Large intestine (tissue), 3 donors: Measurements from ENCODE around the gene COX6B2. TPM values are rescaled to one million over a fixed set of nuclear protein-coding genes. Genes with fewer than 3 reads are reported as not detected.

ENCODE experiments used
- DNase-seq, 2 donors: peaks; one replicate each; pipeline versions ENCODE4 v3.0.0 to v3.0.0-alpha.2; 2013
- H3K27ac ChIP-seq: one replicate; pipeline ENCODE4 v1.5.1; 2013; ENCODE audit warnings: low read length
- H3K27me3 ChIP-seq: 2 replicates; pipeline ENCODE4 v1.6.1; 2013; ENCODE audit warnings: low read length; ENCODE audit not compliant: control insufficient read depth, insufficient read depth
- H3K36me3 ChIP-seq: 2 replicates; pipeline ENCODE4 v1.6.1; 2013; ENCODE audit warnings: low read length; ENCODE audit not compliant: control insufficient read depth, insufficient read depth
- H3K4me1 ChIP-seq: one replicate; pipeline ENCODE4 v1.6.1; 2013; ENCODE audit warnings: low read length; ENCODE audit not compliant: control insufficient read depth, insufficient read depth
- H3K4me3 ChIP-seq: one replicate; pipeline ENCODE4 v1.5.1; 2013; ENCODE audit warnings: low read length
- H3K9me3 ChIP-seq: one replicate; pipeline ENCODE4 v1.6.1; 2013; ENCODE audit warnings: mild to moderate bottlenecking, low read depth, low read length, moderate library complexity; ENCODE audit not compliant: control insufficient read depth
- WGBS: methylation state at CpG from one replicate; pipeline ENCODE4 v1.1.5; 2013; ENCODE audit warnings: low lambda C conversion rate; ENCODE audit not compliant: insufficient coverage; 5-methylcytosine and 5-hydroxymethylcytosine counted together
- polyA plus RNA-seq: library from polyadenylated mRNA; unstranded; fragments of 120-200 nt; gene quantifications from one replicate; pipeline ENCODE4 v1.2.1, GENCODE V29; 2013

COX6B2 gene
- polyA plus RNA-seq, 1 donor: 1.3 TPM

DNA sequence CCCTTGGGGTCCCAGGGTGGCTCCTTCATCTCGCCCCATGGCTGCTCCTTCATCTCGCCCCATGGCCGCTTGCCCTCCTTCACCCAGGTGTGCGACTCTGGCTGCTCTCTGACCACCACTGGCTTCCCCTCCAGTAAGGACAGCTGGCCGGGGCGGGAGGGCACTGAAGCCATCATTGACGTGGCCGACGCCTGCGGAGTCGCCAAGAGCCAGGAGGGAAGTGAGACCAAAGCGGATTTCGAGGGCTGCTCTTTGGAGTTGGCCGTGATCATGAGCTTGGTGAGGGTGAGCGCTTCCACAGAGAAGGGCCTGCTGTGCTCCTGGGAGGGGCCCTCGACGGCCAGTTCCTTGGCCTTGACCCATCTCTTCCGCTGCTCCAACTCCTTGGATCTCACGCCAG is 4.0 kb upstream of the COX6B2 start:
- WGBS: no CpG with 5 or more reads among the region's 19 CpGs

DNA sequence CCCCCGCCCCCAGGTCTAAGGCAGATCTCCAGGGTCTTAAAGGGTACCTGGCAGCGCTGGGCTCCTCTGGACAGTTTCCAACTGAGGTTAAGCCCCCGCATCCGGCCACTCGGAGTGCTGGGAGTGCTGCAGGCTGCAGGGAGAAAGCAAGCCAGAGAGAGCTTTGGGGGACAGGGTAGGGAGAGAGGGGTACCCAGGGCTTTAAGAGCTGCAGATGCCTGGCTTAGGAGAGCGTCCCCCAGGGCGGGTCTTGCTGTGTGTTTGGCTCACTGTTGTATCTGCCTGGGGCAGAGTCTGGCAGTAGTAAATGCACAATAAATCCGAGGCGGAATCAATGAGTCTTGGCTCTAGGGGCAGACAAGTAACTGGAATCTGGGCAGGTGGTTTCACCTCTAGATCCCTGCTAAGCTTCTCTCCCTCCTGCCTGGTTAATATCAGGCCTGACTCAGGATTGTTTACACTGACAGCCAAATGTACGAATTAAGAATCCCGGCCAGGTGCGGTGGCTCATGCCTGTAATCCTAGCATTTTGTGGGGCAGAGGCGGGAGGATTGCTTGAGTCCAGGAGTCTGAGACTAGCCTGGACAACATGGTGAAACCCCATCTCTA is 798 bp upstream of the COX6B2 start:
- no CpG with 5 or more reads among the region's 13 CpGs for WGBS
- no peak for DNase-seq
- Histone ChIP-seq H3K4me3 (no peak overlapping the region), H3K27ac (no peak overlapping the region), H3K4me1 (peaks cover 13% of the 10 kb centered on the region), H3K9me3 (no peaks in the 10 kb centered on the region), H3K36me3 (no peaks in the 10 kb centered on the region), H3K27me3 (peaks cover 67% of the 10 kb centered on the region)

More for the DNA sequence above, 4.0 kb upstream of the COX6B2 start:
- no peak for DNase-seq
- H3K27me3 ChIP-seq: peaks cover 46% of the 10 kb centered on the region
- no peaks in the 10 kb centered on the region for H3K36me3 ChIP-seq
- H3K27ac ChIP-seq: no peak overlapping the region
- peaks cover 8% of the 10 kb centered on the region for H3K4me1 ChIP-seq
- H3K4me3 ChIP-seq: no peak overlapping the region
- H3K9me3 ChIP-seq: no peaks in the 10 kb centered on the region

DNA sequence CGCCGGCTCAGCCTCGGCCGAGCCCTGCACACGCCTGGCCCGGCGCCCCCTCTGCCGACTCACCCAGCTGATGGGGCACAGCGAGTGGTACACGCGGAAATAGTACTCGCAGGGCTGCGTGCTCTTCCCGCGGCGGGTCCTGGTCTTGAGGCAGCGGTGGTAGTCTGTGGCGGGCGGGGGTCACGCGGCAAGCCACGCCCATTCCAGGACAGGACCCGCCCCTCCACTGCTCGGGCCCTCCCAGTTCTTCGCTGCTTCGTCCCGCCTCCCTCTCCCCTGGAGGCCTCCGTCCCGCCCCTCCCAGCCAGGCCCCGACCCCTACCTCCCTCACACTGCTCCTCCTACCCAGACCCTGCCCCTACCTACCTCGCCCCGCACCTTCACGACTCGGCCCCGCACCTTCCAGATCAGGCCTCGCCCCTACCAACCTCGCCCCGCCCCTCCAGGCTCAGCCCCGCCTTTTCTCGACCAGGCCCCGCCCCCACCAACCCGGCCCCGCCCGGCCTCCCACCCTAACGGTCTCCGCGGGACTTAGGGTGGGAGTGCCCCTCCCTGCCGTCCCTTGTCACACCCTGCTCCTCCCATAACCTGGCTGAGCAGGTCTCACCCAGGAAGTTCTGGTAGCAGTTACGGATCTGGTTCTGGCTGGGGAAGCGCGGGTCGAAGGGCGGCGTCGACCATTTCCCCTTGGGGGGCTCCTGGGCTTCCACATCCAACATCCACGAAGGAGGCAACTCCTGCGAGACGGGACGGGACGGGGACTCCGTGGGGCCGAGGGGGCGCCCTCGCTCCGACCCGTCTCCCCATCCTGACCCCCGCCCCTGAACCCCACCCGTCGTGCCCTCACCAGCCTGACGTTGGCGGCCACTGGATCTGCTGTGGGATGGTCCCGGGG is 469 bp downstream of the COX6B2 start:
- H3K4me1 ChIP-seq: peaks cover 13% of the 10 kb centered on the region
- peaks cover 67% of the 10 kb centered on the region for H3K27me3 ChIP-seq
- WGBS: no CpG with 5 or more reads among the region's 72 CpGs
- peak in 1 of 2 donors; percentile 78 for DNase-seq
- H3K27ac ChIP-seq: no peak overlapping the region
- H3K9me3 ChIP-seq: no peaks in the 10 kb centered on the region
- peak overlapping the region; percentile 37 for H3K4me3 ChIP-seq
- H3K36me3 ChIP-seq: no peaks in the 10 kb centered on the region

DNA sequence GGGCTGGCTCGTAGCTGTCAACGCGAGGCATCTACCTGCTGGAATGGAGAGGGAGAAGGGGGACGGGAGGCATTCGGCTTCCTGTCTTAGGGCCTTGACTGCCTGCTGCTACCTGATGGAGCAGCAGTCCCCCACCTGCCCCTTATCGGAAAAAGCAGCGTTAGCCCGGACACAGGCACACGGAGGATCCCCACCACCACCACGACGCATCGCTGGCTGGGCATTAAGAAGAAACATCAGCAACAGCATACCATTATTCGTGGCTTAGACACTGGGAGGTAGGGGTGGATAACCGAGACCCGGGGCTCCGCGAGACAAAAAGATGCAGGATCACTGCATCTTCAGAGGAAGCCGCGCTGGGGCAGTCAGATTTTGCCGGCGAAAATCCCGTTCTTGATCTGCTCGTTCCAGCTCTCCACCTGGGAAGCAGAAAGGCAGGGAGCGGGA is 1.1 kb downstream of the COX6B2 start:
- Histone ChIP-seq H3K4me1 (peaks cover 13% of the 10 kb centered on the region), H3K27ac (no peak overlapping the region), H3K4me3 (peak overlapping the region; percentile 37), H3K27me3 (peaks cover 67% of the 10 kb centered on the region), H3K36me3 (no peaks in the 10 kb centered on the region), H3K9me3 (no peaks in the 10 kb centered on the region)
- WGBS: no CpG with 5 or more reads among the region's 24 CpGs
- no peak for DNase-seq

DNA sequence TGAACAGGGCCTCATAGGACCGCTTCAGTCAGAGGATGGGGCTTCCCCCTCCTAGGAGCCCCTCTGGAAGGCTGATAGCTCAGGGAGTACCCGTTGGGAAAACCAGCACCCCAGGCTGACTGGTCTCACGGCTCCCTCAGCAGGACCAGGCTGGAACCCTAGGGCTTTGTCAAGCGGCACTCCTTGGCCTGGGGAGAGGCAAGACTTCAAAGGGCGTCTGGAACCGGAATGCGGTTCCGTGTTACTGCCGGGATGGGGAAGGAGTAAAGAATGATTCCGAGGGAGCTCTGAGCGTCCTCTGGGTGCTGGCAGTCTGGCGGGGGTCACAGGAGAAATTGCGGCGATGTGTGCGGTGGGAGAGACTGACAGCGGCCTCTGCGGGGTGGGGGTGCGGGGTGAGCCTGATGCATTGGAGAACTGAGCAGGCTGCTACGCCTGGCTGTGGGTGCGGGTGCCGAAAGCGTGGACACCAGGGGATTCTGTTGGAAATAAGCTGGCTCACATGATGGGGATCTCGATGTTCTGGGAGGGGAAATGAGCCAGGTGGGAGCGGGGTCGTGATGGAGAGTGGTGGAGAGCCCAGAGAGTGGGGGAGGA is 1.9 kb downstream of the COX6B2 start:
- Histone ChIP-seq H3K36me3 (no peaks in the 10 kb centered on the region), H3K27ac (no peak overlapping the region), H3K9me3 (no peaks in the 10 kb centered on the region), H3K27me3 (peaks cover 65% of the 10 kb centered on the region), H3K4me1 (peaks cover 13% of the 10 kb centered on the region), H3K4me3 (no peak overlapping the region)
- no peak for DNase-seq
- WGBS: no CpG with 5 or more reads among the region's 25 CpGs

DNA sequence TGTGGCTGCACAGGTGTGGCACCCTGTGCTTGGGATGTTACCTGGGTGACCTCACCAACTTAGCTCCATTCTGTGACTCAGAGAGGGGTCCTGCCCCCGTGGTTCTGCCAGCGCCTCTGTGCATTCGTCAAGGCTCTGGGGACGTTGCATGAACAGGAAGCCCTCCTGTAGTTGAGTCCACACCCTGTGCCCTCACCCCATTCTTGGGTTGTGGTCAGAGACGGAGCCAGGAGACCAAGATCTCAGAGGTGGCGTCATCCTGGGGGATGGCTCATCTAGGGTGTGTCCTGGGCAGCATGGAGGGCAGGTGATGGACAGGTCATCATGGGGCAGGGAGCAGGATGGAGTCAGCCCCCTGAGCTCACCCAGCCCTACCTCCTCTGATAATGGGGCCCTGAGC is 2.5 kb downstream of the COX6B2 start:
- DNase-seq: no peak
- Histone ChIP-seq H3K9me3 (no peaks in the 10 kb centered on the region), H3K36me3 (peaks cover 4% of the 10 kb centered on the region), H3K27me3 (peaks cover 59% of the 10 kb centered on the region), H3K4me3 (no peak overlapping the region), H3K27ac (no peak overlapping the region), H3K4me1 (peaks cover 13% of the 10 kb centered on the region)
- WGBS: no CpG with 5 or more reads among the region's 6 CpGs

DNA sequence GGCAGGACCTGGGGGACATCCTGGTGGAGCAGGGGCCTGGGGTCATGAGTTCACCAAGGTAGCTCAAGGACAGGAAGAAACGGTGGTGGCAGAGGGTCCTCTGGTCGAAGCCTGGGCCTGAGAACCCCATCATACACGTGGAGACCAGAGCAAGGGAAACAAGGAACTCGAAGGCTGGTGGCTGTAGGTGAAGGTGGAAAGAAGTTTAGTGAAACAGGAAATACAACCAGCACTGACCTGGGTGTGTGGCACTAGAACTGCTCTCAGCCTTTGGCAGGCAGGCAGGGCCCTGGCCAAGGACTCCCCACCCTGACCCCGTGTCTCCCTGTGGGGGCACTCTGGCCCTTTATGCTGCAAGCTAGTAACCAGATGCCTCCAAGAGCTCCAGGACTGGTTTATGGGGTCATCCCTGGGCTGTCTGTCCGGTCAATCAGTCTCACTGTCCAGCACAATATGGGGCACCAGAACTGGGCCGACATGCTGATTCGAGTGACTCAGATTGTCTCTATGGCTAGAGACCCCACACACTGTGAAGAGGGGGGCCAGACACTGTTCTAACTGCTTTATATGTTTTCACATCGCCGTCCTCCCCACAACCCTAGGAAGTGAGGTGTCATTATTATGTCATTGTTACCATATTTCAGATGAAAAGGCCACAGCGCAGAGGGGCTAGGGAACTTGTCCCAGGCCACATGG is 3.8 kb downstream of the COX6B2 start:
- no peak for DNase-seq
- peaks cover 47% of the 10 kb centered on the region for H3K27me3 ChIP-seq
- peaks cover 10% of the 10 kb centered on the region for H3K36me3 ChIP-seq
- 100% methylated on average over 1 of the region's 11 CpGs for WGBS
- no peaks in the 10 kb centered on the region for H3K9me3 ChIP-seq
- H3K27ac ChIP-seq: no peak overlapping the region
- H3K4me1 ChIP-seq: peaks cover 13% of the 10 kb centered on the region
- no peak overlapping the region for H3K4me3 ChIP-seq

DNA sequence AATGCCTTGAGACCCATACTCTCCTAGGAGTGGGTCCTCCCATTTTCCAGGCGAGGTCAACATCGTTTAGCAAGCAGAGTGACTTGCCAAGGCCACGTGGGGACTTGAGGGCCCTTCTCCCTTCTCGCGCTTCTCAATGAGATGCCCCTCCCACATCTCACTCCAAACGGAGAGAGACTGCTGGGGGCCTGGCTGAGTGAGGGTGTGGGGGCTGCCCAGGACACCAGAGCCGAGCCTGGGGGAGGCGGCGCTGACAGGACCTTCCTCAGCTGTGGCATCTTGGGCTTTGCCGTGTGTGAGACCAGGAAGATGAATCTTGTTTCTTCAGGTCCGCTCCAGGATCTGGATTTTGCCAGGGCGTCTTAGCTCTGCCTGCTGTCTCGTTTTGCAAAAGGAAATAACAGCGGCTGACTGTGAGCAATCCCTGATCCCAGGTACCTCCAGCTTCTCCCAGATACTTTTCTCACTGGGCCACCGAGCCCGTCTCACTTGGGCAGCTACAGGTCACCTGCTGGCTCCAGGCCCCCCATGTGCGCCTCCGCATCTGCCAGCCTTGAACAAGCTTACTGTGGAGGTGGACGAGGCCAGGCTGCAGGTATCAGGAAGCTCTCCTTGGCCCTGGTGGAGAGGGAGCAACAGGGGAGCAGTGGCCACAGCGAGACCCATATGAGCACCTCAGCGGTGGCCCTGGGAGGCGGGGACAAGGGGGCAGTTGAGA is 6.0 kb downstream of the COX6B2 start:
- WGBS: no CpG with 5 or more reads among the region's 22 CpGs

DNA sequence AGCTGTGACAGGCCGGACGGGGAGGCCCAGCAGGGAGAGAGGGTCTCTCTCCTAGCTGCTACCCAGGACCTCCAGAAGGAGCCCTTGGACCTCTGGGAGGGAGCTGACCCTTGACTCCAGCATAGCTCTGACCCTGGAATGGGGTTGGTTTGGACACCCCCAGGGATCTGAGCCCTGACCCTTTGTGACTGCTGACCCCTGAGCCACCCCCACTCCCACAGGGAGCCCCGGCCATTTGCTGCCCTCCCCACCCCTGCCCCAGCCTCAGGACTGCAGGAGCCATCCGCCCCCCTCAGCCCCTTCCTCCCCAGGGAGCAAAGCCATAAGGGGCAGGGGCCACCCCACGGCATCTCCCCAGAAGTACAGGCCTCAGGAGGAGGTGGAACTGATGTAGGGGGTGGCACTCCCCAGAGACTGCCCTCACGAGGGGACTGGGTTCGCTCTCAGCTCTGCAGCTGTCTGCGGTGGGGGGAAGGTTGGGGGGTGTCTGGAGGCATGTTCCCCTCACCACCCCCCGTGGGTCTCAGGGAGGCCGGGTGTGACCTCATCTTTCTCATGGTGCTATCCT is 7.0 kb downstream of the COX6B2 start:
- Histone ChIP-seq H3K9me3 (no peaks in the 10 kb centered on the region), H3K27ac (no peak overlapping the region), H3K36me3 (peaks cover 28% of the 10 kb centered on the region), H3K4me3 (no peak overlapping the region), H3K4me1 (no peaks in the 10 kb centered on the region), H3K27me3 (peaks cover 15% of the 10 kb centered on the region)
- DNase-seq: no peak
- WGBS: no CpG with 5 or more reads among the region's 10 CpGs

More for the DNA sequence above, 6.0 kb downstream of the COX6B2 start:
- no peak overlapping the region for H3K27ac ChIP-seq
- H3K27me3 ChIP-seq: peaks cover 25% of the 10 kb centered on the region
- H3K4me3 ChIP-seq: no peak overlapping the region
- H3K4me1 ChIP-seq: peaks cover 6% of the 10 kb centered on the region
- H3K9me3 ChIP-seq: no peaks in the 10 kb centered on the region
- peaks cover 19% of the 10 kb centered on the region for H3K36me3 ChIP-seq
- no peak for DNase-seq
